GM18519 (cell line): ENCODE measurements around the gene TAF9.
"Not testable (repeated sequence)": the region's sequence is repeated elsewhere in the genome, so short reads cannot be mapped to it uniquely, and the experiment has no call there.

Source experiments
- ATAC-seq: cut with Tn5 transposase; IDR thresholded peaks from one replicate; pipeline ENCODE4 v1.9.1; 2021; ENCODE audit warnings: mild to moderate bottlenecking, moderate library complexity; ENCODE audit not compliant: unreplicated experiment, low FRiP score

Gene TAF9, protein sequence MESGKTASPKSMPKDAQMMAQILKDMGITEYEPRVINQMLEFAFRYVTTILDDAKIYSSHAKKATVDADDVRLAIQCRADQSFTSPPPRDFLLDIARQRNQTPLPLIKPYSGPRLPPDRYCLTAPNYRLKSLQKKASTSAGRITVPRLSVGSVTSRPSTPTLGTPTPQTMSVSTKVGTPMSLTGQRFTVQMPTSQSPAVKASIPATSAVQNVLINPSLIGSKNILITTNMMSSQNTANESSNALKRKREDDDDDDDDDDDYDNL

GRCh38 chr5:69369340-69370121 is at the start of gene TAF9, which contains the start of the genes AK6 and RAD17:
TAF9 (minus strand) TSS chr5:69369520; CDS start chr5:69365737, 3,783 bp downstream.
AK6 (minus strand) TSS chr5:69369520; CDS start chr5:69369490, 30 bp downstream.
RAD17 (plus strand) TSS chr5:69369818; CDS start chr5:69372209, 2,391 bp downstream.
- peak; percentile 73 for ATAC-seq

- ATAC-seq, result no peak
Measured at GRCh38 chr5:69418554-69418953, 49.2 kb upstream of the TAF9 start.

- ATAC-seq, result no peak
Measured at GRCh38 chr5:69416699-69417098, 47.4 kb upstream of the TAF9 start.

DNA sequence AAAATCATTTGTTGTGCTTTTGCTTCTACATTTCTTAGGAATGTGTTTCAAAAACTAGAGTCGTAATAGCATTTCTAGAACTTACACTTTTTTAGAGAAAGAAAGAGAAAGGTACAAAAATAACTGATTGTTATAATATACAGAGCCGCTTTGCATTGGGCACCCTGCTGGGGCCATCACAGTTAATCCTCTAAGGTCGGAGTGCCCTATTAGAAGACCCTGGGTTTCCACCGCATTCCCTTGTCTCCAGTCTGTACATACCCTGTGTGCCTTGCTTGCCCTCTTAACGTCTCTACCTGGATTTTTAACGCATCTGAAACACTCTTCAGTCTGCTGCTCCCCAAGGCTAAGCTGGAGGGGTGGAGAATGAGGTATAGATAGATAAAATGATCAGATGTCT is 46.9 kb upstream of the TAF9 start:
- ATAC-seq, result no peak

- no peak for ATAC-seq
Measured at GRCh38 chr5:69415584-69415958, 46.3 kb upstream of the TAF9 start.

DNA sequence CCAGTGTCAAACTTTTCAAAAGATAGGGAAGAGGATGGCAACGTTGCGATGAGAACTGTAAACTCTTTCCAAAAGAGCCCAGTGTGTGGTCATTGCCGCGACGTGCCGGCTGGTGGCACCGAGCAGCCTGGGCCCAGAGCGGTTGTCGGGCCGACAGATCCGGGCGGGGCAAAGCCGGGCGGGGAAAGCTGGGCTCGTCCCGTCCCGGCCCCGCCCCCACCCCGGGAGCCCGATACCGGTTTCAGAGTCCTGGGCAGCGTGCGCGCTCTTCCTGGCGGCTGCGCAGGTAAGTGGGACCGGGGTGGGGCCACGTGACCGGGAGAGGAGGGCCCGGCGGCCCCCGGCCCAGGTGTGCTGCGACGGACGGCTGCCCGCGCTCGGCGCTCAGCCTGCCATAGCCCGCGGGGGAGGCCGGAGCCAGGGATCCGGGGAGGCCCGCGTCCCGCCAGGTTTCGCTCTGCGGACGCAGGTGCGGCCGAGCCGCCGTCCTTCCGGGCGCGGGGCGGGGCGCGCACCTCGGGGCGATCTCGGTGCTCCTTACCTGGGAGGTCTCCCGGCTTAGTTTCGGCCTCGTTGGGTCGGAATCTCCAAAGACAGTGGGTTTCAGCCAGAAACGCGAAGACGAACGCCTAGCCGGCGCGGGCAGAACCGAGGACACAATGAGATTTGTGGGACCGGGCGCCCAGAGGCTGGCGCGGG is 45.7 kb upstream of the TAF9 start, which contains the start of gene MARVELD2:
MARVELD2 (plus strand) TSS at position 232 of the 699 bp plus-strand sequence. CDS start 4,270 bp downstream, outside the sequence.
- no peak for ATAC-seq

DNA sequence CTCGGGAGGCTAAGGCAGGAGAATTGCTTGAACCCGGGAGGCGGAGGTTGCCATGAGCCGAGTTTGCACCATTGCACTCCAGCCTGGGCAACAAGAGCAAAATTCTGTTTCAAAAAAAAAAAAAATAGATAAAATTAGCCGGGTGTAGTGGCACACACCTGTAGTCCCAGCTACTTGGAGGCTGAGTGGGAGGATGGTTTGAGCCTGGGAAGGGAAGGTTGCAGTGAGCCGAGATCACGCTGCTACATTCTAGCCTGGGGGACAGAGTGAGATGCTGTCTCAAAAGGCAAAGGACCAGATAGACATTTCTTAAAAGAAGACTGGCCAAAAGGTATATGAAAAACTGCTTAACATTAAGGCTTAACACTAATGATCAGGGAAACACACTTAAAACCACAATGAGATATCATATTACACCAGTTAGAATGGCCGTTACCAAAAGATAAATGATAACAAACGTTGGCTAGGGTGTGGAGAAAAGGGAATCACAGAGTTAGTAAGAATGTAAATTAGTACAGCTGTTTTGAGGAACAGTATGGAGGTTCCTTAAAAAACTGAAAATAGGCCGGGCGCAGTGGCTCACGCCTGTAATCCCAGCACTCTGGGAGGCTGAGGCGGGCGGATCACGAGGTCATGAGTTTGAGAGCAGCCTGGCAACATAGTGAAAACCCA is 35.5 kb upstream of the TAF9 start:
- ATAC-seq, result no peak

- no peak for ATAC-seq
Measured at GRCh38 chr5:69378376-69378775, 9.1 kb upstream of the TAF9 start.

DNA sequence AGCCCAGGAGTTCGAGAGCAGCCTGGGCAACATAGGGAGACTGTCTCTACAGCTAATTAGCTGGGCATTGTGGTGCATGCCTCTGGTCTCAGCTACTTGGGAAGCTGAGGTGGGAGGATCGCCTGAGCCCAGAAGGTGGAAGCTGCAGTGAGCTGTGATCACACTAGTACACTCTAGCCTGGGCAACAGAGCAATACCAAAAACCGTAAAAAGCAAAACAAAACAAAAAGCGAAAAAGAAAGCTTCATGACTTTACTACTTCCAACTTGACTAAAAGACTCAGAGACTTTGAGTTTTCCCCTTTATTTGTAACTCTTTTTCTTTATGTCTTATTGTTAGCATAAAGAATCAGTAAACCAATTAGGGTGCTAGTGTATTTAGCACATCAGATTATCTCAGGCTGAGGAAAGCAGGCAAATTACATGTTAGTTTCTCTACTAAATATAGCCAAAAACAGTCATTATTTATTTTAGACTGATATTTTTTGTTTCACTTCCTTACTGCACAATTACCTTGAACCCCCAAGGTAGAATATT is 5.7 kb upstream of the TAF9 start:
- ATAC-seq, result peak; percentile 55

- no peak for ATAC-seq
Measured at GRCh38 chr5:69372394-69372793, 3.1 kb upstream of the TAF9 start.

GRCh38 chr5:69370335-69370734 is 1.0 kb upstream of the TAF9 start:
- not testable (repeated sequence) for ATAC-seq

DNA sequence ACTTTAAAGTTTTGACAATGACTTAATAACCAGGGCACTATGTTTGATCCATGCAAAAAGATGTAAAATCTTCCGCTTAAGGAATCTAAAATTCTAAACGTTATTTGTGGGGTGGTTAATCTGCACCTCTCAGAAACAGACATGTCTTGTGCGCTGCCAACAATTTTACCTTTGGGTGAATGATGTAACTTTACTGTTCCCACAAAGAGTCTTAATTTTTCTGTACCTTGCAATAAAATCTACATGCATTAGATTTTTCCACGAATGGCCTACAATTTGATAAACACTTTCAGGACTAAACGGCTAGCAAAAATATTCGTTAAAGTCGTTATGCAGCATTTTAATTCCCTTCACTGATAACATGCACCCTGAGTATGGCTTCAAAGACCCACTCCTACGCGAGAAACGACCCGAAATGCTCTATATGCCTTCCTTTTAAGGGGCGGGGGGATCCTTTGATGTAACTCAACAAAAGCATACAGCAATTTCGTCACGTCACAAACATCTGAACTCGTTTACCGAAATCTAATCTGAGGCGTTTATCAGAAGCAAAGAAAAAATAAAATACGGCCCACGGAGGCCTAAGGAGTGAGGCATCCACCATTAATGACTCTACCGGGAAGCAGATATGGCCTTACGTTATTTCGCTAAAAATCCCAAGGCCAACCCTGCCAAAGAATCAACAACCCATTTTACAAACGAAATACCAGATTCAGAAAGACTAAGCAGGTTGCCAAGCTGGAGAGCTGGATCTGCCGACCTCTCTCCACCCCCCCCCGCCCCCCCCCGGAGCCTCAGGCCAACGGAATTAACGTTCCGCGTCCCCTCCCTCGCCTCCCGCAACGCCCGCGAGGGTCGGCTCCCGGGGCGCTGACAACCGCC is 621 bp downstream of the TAF9 start:
- no peak for ATAC-seq

DNA sequence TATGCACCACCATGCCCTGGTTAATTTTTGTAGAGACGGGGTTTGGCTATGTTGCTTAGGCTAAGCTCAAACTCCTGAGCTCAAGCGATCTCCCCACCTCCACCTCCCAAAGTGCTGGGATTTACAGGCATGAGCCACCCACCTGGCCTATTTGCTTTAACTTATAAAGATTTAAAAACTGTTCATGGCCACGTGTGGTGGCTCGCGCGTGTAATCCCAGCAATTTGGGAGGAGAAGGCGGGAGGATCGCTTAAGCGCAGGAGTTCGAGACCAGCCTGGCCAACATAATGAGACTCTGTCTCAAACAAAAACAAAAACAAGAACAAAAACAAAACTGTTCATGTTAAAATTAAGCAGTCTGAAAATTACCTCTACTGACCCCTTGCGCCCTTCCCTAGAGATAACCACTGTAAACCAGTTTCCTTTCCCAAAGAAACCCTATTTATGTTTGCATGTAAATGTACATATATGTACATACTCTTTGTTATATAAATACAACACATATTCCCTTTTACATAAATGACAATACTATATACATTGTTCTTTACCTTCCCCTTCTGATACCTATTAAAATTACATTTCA is 1.5 kb downstream of the TAF9 start:
- ATAC-seq, result no peak

- ATAC-seq, result no peak
Measured at GRCh38 chr5:69364850-69365249, 4.5 kb downstream of the TAF9 start.

DNA sequence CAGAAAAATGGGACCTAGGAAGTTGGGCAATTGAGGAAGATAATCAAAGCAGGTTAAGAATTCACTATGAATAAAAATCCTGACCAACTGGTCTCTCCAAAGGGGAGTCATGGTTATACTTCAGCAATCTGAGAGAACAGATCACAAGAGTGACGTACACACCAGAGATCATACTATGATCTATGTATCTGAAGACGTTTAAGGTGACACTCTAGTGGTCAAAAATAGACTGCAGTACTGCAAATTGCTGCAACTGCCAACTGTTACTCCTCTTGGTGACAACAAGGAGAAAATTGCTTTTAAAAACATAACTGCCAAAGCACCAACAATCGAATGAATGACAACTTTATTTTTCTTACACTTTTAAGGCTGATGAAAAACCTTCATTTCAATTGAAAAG is 4.9 kb downstream of the TAF9 start:
- no peak for ATAC-seq

- no peak for ATAC-seq
Measured at GRCh38 chr5:69360442-69360841, 8.9 kb downstream of the TAF9 start.

GRCh38 chr5:69359699-69360098 is 9.6 kb downstream of the TAF9 start:
- ATAC-seq, result no peak

GRCh38 chr5:69350664-69351063 is 18.7 kb downstream of the TAF9 start:
- ATAC-seq, result no peak

DNA sequence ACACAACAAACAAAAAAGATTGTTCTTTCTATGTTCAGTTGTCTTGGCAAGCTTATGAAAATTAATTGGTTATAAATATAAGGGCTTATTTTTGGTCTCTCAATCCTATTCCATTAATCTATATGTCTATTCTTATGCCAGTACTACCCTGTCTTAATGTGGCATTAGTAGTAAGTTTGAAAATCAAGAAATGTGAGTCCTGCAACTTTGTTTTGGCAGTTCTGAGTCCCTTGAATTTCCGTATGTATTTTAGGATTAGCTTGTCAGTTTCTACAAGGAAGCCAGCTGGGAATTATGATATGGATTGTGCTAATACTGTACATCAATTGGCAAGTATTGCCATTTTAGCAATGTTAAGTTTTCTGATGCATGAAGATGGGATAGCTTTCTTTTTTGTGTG is 26.2 kb downstream of the TAF9 start:
- no peak for ATAC-seq
